Body of pancreas (tissue), 4 donors: Measurements from ENCODE around the gene UBR4. TPM values are rescaled to one million over a fixed set of nuclear protein-coding genes. Genes with fewer than 3 reads are reported as not detected.
A peak's percentile ranks its signal among the peaks of the same experiment; 100 is the strongest.

Experiments used
- ATAC-seq: fragments of 150-250 bp; one replicate; pipeline ENCODE4 v1.9.1; 2016
- DNase-seq, 4 donors: peaks; one replicate each; pipeline ENCODE4 v3.0.0-alpha.2; 2019
- H3K27ac ChIP-seq, 4 donors: fragments of 200-600 bp; sonication (generic); 1 replicate in 3 of 4; 2 replicates in 1 of 4; pipeline versions ENCODE4 v1.5.1 to v1.6.1; 2016 to 2019; ENCODE audit warnings: mild to moderate bottlenecking in 1 of 4, mixed read lengths in 1 of 4, moderate library complexity in 1 of 4
- H3K27me3 ChIP-seq, 2 donors: fragments of 200-600 bp; sonication (generic); one replicate each; pipeline ENCODE4 v1.6.0; 2016; ENCODE audit warnings: mild to moderate bottlenecking in 1 of 2
- H3K36me3 ChIP-seq, 2 donors: fragments of 200-600 bp; sonication (generic); replicated peaks in 1 of 2; 2 replicates each; pipeline ENCODE4 v1.5.1; 2016; ENCODE audit warnings: low read depth in 2 of 2; ENCODE audit not compliant: insufficient read depth in 1 of 2
- H3K4me1 ChIP-seq: fragments of 200-600 bp; sonication (generic); one replicate; pipeline ENCODE4 v1.6.0; 2016
- H3K4me3 ChIP-seq, 2 donors: fragments of 200-600 bp; sonication (generic); 1 replicate in 1 of 2; 2 replicates in 1 of 2; pipeline ENCODE4 v1.5.1; 2016 to 2019
- H3K9me3 ChIP-seq, 3 donors: fragments of 200-600 bp; sonication (generic); 1 replicate in 2 of 3; 2 replicates in 1 of 3; pipeline ENCODE4 v1.5.1; 2016
- POLR2A ChIP-seq, 3 donors: fragments of 450-650 bp; IDR thresholded peaks; one replicate each; pipeline ENCODE4 v1.6.1; 2016; ENCODE audit warnings: antibody characterized with exemption in 3 of 3, mild to moderate bottlenecking in 2 of 3
- WGBS, 2 donors: methylation state at CpG; one replicate each; pipeline ENCODE4 v1.1.5; 2017; 5-methylcytosine and 5-hydroxymethylcytosine counted together
- intact Hi-C: fragments of 100-400 bp; cut with DNase I; formaldehyde crosslinking; loops from one replicate; pipeline ENCODE4 v1.15.1; 2023
- total RNA-seq, 2 donors: library from RNA; depleted of rRNA; stranded (reverse); fragments of >200 nt; gene quantifications; one replicate each; pipeline ENCODE4 v1.1.0, GENCODE V29; 2016
- TF ChIP-seq, protein P1 (sequence below), 7 experiments: fragments of 450-650 bp in 4 of 7; fragments of 200-600 bp in 3 of 7; sonication (generic) in 3 of 7; IDR thresholded peaks; one replicate each; pipeline ENCODE4 v1.5.1; 2016 to 2019; ENCODE audit warnings: antibody characterized with exemption in 7 of 7

Gene UBR4
- total RNA-seq, 2 donors from 2014 or later, result 84.4 to 87.4 TPM

DNA sequence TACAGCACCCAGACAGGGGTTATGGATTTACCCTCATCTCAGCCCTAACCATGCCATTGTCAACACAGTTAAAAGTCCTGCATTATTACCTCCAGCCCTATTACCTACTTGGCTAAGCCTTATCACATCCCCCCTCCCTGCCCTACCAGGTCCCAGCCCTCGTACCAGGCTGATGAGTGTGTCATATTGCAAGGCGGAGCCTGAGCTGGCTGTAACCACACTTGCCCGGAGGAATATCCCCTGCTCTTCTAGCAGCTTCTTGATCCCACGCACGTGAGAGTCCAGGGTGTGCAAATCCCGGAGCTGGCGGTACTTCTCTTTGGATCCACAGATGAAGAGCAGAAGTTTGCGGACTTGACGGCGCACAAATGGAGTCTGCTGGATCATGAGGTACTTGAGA lies 87.4 kb downstream of the UBR4 start:
- Histone ChIP-seq H3K4me1 (no peaks in the 10 kb centered on the region), H3K9me3 (no peaks in the 10 kb centered on the region), H3K4me3 (no peak overlapping the region), H3K27me3 (no peaks in the 10 kb centered on the region), H3K36me3 (peaks cover 30 to 57% of the 10 kb centered on the region in 2 donors), H3K27ac (no peak overlapping the region)
- peak in 3 of 4 donors; percentile 60 to 65 (median 63) for DNase-seq
- WGBS, 2 donors, result 57 to 84% methylated on average over 10 of the region's 10 CpGs
- intact Hi-C loops, result no loop called here
- TF ChIP-seq POLR2A (IDR thresholded peaks at IDR 0.05), result no peak
- TF ChIP-seq, protein P1, sequence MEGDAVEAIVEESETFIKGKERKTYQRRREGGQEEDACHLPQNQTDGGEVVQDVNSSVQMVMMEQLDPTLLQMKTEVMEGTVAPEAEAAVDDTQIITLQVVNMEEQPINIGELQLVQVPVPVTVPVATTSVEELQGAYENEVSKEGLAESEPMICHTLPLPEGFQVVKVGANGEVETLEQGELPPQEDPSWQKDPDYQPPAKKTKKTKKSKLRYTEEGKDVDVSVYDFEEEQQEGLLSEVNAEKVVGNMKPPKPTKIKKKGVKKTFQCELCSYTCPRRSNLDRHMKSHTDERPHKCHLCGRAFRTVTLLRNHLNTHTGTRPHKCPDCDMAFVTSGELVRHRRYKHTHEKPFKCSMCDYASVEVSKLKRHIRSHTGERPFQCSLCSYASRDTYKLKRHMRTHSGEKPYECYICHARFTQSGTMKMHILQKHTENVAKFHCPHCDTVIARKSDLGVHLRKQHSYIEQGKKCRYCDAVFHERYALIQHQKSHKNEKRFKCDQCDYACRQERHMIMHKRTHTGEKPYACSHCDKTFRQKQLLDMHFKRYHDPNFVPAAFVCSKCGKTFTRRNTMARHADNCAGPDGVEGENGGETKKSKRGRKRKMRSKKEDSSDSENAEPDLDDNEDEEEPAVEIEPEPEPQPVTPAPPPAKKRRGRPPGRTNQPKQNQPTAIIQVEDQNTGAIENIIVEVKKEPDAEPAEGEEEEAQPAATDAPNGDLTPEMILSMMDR (IDR thresholded peaks at IDR 0.05), result no peak
- ATAC-seq, result peak; percentile 52

DNA sequence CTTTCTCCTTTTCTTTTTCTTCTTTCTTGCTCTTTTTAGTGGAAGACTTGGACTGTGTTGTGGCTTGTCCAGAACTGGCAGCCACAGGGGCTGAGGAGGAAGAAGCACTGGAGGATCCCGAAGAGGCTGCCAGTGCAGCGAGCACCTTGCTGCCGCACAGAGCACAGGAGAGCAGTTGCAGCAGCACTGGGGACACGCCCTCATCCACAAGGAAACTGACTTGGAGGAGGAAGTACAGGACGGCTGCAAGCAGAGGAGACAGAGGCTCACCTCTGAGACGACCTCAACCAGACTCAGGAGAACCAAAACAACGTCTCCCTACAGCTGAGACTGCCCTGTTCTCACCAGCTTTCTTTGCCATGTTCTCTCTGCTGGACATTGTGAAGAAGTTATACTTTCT lies 88.9 kb downstream of the UBR4 start:
- TF ChIP-seq POLR2A (IDR thresholded peaks at IDR 0.05), result no peak
- TF ChIP-seq, protein P1 (IDR thresholded peaks at IDR 0.05), result no peak
- ATAC-seq, result no peak
- Histone ChIP-seq H3K36me3 (peaks cover 18 to 60% of the 10 kb centered on the region in 2 donors), H3K4me1 (no peaks in the 10 kb centered on the region), H3K27ac (no peak overlapping the region), H3K27me3 (no peaks in the 10 kb centered on the region), H3K9me3 (no peaks in the 10 kb centered on the region), H3K4me3 (no peak overlapping the region)
- DNase-seq, result peak in 3 of 4 donors; percentile 28 to 44 (median 37)
- intact Hi-C loops, result no loop called here
- WGBS, 2 donors, result 59 to 79% methylated on average over 7 of the region's 7 CpGs

DNA sequence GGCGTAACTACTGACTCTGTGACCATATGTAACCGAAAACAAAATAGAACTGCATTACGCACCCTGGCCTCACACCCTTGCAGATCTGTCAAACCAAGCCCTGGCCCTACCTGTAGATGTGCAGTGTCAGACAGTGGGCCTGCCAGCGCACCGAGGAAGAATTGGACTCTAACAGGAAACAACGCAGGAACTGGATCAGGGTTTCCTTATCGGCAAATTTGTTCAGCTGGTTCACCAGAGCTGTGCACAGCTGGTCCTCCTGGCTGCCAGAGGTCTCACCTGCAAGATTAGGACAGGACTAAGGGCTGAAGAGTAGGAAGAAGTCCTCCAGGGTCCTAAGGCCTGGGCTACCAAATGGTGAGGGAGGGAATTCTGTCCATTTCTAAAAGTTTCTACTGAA lies 90.0 kb downstream of the UBR4 start:
- intact Hi-C loops, result no loop called here
- peaks cover 17 to 57% of the 10 kb centered on the region in 2 donors for H3K36me3 ChIP-seq
- H3K9me3 ChIP-seq, result no peaks in the 10 kb centered on the region
- no peak for TF ChIP-seq POLR2A (IDR thresholded peaks at IDR 0.05)
- TF ChIP-seq, protein P1 (IDR thresholded peaks at IDR 0.05), result no peak
- H3K27me3 ChIP-seq, result no peaks in the 10 kb centered on the region
- H3K4me1 ChIP-seq, result no peaks in the 10 kb centered on the region
- ATAC-seq (peak; percentile 30), DNase-seq (peak in 3 of 4 donors; percentile 63 to 73 (median 71))
- no peak overlapping the region for H3K4me3 ChIP-seq
- peak overlapping the region in 1 of 4 donors; percentile 44 for H3K27ac ChIP-seq
- 61 to 75% methylated on average over 7 of the region's 7 CpGs for WGBS, 2 donors

DNA sequence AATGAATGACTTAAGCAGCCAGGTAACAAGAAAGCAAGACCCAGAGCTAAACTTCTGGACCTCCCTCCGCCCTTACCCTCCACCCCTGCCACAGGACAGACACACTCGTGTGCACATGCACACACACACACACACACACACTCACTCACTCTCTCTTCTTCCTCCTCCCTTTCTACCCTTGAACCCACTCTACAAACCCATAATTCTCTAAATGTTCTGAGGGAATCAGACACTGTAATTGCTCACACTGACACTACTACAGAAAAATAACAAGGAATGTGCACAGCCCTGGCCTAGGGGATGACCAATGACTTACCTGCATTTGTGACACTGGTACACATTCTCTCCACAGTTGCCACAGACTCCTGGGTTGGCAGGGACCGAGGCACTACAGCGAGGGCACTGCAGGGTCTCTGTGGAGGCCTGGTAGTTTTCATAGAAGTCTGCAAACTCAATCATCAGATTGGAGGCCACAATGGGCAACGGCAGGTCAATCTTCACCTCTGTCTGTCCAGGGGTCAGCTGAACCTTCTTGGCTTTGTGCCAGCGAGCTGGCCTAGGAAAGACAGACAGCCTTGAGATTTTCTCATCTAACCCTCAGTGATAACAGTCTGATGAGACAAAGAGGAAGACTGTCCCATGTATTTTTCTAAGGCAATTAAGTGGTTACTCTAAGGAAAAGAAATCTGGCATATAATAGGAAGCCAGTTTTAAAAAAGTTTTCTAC lies 94.8 kb downstream of the UBR4 start:
- peaks cover 5 to 73% of the 10 kb centered on the region in 2 donors for H3K36me3 ChIP-seq

More for the DNA sequence above, 94.8 kb downstream of the UBR4 start:
- intact Hi-C loops, result no loop called here
- no peak overlapping the region for H3K27ac ChIP-seq
- no peak overlapping the region for H3K4me3 ChIP-seq
- no peak for TF ChIP-seq POLR2A (IDR thresholded peaks at IDR 0.05)
- TF ChIP-seq, protein P1 (IDR thresholded peaks at IDR 0.05), result no peak
- no peaks in the 10 kb centered on the region for H3K27me3 ChIP-seq
- 75 to 78% methylated on average over 6 of the region's 6 CpGs for WGBS, 2 donors
- no peaks in the 10 kb centered on the region for H3K9me3 ChIP-seq
- no peaks in the 10 kb centered on the region for H3K4me1 ChIP-seq
- ATAC-seq (no peak), DNase-seq (no peak)
